GM19238 (cell line): ENCODE measurements around the gene MEIS3.
"Not testable (repeated sequence)": the region's sequence is repeated elsewhere in the genome, so short reads cannot be mapped to it uniquely, and the experiment has no call there.

Experiments used
- DNase-seq: peaks from one replicate; pipeline ENCODE4 v3.0.0; 2011; ENCODE audit warnings: low spot score; ENCODE audit not compliant: insufficient read length

Gene MEIS3

GRCh38 chr19:47386582-47386981, 32.7 kb downstream of the MEIS3 start:
- DNase-seq, result not testable (repeated sequence)

GRCh38 chr19:47384533-47384932, 34.8 kb downstream of the MEIS3 start:
- not testable (repeated sequence) for DNase-seq

GRCh38 chr19:47383890-47384289, 35.4 kb downstream of the MEIS3 start:
- DNase-seq, result not testable (repeated sequence)

- DNase-seq, result no peak
Measured at GRCh38 chr19:47381653-47382279, 37.6 kb downstream of the MEIS3 start.

GRCh38 chr19:47381121-47381520, 38.2 kb downstream of the MEIS3 start:
- DNase-seq, result no peak

- no peak for DNase-seq
Measured at GRCh38 chr19:47380559-47380958, 38.8 kb downstream of the MEIS3 start.

- DNase-seq, result no peak
Measured at GRCh38 chr19:47379381-47379938, 39.9 kb downstream of the MEIS3 start.

- no peak for DNase-seq
Measured at GRCh38 chr19:47378246-47378645, 41.1 kb downstream of the MEIS3 start.

GRCh38 chr19:47377801-47378200, 41.5 kb downstream of the MEIS3 start:
- DNase-seq, result no peak

- no peak for DNase-seq
Measured at GRCh38 chr19:47377208-47377701, 42.1 kb downstream of the MEIS3 start.

GRCh38 chr19:47376589-47377144, 42.7 kb downstream of the MEIS3 start:
- no peak for DNase-seq

GRCh38 chr19:47375694-47376588, 43.4 kb downstream of the MEIS3 start:
- no peak for DNase-seq

GRCh38 chr19:47374876-47375693, 44.2 kb downstream of the MEIS3 start:
- no peak for DNase-seq

GRCh38 chr19:47373246-47374240, 45.8 kb downstream of the MEIS3 start:
- DNase-seq, result no peak

- no peak for DNase-seq
Measured at GRCh38 chr19:47372603-47373002, 46.7 kb downstream of the MEIS3 start.

GRCh38 chr19:47371261-47371660, 48.1 kb downstream of the MEIS3 start:
- no peak for DNase-seq

GRCh38 chr19:47370045-47370611, 49.2 kb downstream of the MEIS3 start:
- no peak for DNase-seq

- not testable (repeated sequence) for DNase-seq
Measured at GRCh38 chr19:47365455-47365854, 53.9 kb downstream of the MEIS3 start.

GRCh38 chr19:47363758-47364531, 55.4 kb downstream of the MEIS3 start:
- no peak for DNase-seq
